HG02943 (cell line): ENCODE measurements around the gene SLC13A2.
"Not testable (repeated sequence)": the region's sequence is repeated elsewhere in the genome, so short reads cannot be mapped to it uniquely, and the experiment has no call there.

ENCODE experiments used
- ATAC-seq: cut with Tn5 transposase; IDR thresholded peaks from one replicate; pipeline ENCODE4 v1.9.1; 2021; ENCODE audit warnings: mild to moderate bottlenecking, low read depth, moderate library complexity; ENCODE audit not compliant: unreplicated experiment

Gene SLC13A2, protein sequence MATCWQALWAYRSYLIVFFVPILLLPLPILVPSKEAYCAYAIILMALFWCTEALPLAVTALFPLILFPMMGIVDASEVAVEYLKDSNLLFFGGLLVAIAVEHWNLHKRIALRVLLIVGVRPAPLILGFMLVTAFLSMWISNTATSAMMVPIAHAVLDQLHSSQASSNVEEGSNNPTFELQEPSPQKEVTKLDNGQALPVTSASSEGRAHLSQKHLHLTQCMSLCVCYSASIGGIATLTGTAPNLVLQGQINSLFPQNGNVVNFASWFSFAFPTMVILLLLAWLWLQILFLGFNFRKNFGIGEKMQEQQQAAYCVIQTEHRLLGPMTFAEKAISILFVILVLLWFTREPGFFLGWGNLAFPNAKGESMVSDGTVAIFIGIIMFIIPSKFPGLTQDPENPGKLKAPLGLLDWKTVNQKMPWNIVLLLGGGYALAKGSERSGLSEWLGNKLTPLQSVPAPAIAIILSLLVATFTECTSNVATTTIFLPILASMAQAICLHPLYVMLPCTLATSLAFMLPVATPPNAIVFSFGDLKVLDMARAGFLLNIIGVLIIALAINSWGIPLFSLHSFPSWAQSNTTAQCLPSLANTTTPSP

DNA sequence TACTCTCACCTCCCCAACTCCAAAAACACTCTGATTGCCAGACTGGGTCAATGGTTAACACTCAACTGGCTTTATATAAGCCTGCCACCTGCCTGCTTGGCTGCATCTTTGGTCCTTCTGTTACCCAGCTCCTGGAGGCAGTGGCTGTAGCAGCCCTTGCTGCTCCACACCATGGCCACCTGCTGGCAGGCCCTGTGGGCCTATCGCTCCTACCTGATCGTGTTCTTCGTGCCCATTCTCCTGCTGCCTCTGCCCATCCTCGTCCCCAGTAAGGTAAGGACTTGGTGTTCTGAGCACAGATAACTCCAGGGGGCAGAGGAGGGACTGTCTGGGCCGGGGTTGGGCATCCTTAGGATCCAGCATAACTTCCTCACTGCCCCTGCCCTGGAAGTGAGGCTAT, at the start of gene SLC13A2:
Gene SLC13A2, plus strand, starts transcription at position 103 of the 400 bp plus-strand sequence. Its CDS starts 69 bp downstream, at position 172.
- no peak for ATAC-seq

- no peak for ATAC-seq
Measured at GRCh38 chr17:28425206-28425605, 48.2 kb upstream of the SLC13A2 start.

DNA sequence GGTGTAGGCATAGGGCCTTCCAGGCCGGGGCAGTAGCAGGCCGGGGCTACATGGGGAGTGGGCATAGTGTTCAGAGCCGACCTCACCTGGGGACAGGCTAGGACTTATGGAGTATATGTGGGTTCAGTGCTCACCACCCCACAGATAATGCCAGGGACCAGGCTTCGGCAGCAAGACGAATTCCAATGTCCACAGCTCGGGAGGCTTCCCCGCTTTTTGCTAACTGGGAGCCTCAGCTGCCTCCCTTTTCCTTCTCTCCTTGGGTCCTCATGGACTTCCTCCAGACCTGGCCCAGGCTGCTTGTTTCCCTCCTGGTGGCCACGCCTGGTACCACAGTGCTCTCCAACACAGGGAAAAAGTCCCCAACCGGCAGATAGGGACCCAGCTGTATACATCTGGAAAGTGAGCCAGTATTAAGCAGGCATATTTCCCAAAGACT, 47.3 kb upstream of the SLC13A2 start:
- no peak for ATAC-seq

GRCh38 chr17:28427371-28427770, 46.1 kb upstream of the SLC13A2 start:
- no peak for ATAC-seq

GRCh38 chr17:28427982-28428381, 45.5 kb upstream of the SLC13A2 start:
- not testable (repeated sequence) for ATAC-seq

GRCh38 chr17:28433721-28434120, 39.7 kb upstream of the SLC13A2 start:
- no peak for ATAC-seq

GRCh38 chr17:28434326-28434725, 39.1 kb upstream of the SLC13A2 start:
- ATAC-seq, result not testable (repeated sequence)

DNA sequence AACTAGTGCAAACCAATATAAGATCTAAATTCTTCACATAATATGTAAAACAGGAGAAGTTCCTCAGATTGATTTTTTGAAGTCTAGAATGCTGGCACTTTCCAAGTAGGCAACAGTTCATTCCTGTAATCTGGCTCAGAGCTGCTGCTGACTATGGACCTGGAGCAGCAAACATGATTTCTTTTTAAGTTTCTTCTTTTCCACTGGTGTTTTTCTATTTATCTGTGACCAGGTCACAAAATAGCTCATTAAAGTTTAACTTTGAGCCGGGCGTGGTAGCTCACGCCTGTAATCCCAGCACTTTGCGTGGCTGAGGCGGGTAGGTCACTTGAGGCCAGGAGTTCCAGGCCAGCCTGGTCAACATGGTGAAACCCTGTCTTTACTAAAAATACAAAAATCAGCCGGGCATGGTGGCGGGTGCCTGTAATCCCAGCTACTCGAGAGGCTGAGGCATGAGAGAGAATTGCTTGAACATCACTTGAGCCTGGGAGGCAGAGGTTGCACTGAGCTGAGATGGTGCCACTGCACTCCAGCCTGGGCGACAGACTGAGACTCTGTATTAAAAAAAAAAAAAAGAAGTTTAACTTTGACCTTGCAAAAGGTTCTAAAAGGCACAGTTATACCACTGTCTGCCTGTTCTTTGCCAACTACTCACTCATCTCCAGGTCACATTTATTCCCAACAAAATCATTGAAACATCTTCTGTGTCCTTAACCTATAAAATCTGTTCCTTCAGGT, 29.4 kb upstream of the SLC13A2 start:
- ATAC-seq, result no peak

- ATAC-seq, result no peak
Measured at GRCh38 chr17:28446716-28447395, 26.6 kb upstream of the SLC13A2 start.

DNA sequence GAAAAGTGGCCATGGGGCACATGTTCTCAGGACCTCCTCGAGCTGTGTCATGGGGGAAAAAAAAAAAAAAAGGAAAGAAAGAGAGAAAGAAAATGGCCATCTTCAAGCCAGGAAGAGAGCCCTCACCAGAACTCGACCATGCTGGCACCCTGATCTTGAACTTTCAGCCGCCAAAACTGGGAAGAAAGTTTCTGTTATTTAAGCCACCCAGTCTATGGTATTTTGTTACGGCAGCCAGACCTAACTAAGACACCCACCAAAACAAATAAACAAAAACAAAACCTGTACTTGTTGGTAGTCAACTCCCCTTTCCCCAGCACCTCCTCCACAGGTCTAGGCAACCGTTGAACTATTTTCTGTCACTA, 26.1 kb upstream of the SLC13A2 start:
- ATAC-seq, result no peak

DNA sequence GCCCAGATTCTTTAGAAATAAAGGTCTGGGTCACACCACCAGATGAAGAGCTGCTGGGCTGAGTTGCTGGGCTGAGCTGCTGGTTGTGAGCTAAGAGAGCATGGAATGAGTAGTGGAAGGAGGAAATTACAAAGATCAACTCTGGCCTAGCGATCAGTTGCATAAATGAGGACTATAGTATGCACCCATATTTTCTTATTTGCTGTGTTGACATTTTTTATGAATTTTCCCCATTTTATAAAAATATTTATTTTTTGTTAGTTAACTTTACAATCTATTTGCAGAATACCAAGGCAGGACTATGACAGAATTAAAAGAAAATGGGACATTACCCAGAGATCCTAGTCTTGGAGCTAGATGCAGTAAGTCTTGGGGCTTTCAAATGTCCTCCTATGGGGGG, 23.6 kb upstream of the SLC13A2 start:
- no peak for ATAC-seq

GRCh38 chr17:28457890-28458289, 15.6 kb upstream of the SLC13A2 start:
- no peak for ATAC-seq

- ATAC-seq, result not testable (repeated sequence)
Measured at GRCh38 chr17:28458881-28459280, 14.6 kb upstream of the SLC13A2 start.

DNA sequence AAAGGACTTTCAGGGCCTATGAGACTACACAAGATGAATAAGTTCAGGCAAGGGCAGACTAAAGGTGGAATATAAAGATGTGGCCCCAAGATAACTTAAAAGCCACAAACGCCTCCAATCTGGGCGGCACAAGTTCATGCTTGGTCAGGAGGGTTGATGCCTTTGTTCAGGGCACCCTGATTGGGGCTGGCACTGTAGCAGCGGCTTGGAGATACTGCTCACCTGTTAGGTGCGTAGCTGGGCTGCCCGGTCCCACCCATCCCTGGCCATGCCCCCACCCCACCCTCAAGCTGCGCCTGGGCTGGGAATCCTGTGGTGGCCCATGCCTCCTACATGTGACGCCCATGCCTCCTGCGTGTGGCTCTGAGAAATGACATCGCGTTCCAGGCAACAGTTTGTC, 12.5 kb upstream of the SLC13A2 start:
- ATAC-seq, result no peak

GRCh38 chr17:28466001-28466400, 7.4 kb upstream of the SLC13A2 start:
- ATAC-seq, result no peak

- no peak for ATAC-seq
Measured at GRCh38 chr17:28466521-28467048, 6.9 kb upstream of the SLC13A2 start.

DNA sequence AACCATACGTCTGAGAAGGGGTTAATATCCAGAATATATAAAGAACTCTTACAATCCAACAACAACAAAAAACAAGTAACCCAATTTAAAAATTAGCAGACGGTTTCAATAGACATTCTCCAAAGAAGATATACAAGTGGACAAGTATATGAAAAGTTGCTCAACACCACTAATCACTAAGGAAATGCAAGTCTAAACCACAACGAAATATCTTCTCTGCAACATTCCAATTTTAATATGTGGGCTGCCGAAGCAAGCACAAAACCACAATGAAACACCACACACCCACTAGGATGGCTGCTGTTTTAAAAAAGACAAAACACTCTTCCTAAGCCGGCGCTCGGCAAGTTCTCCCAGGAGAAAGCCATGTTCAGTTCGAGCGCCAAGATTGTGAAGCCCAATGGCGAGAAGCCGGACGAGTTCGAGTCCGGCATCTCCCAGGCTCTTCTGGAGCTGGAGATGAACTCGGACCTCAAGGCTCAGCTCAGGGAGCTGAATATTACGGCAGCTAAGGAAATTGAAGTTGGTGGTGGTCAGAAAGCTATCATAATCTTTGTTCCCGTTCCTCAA, 5.9 kb upstream of the SLC13A2 start:
- no peak for ATAC-seq

GRCh38 chr17:28468033-28468735, 5.3 kb upstream of the SLC13A2 start:
- ATAC-seq, result not testable (repeated sequence)

DNA sequence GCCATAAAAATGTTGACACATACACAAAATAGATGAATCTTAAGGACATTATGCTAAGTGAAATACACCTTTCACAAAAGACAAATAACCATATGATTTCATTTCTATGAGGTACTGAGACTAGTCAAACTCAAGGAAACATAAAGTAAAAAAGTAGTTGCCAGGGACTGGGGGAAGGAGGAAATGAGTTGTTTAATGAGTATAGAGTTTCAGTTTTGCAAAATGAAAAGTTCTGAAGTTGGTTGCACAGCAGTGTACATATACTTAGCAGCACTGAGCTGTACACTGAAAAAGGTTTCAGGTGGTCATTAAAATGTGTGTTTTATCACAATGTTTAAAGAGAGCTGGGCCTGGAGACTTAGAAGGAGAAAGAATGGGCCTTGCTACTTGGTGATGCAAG, 4.7 kb upstream of the SLC13A2 start:
- ATAC-seq, result no peak

GRCh38 chr17:28469376-28469775, 4.1 kb upstream of the SLC13A2 start:
- no peak for ATAC-seq
